ENCODE results near the gene ZPLD1.

The ZPLD1 gene

GRCh38 chr3:102434715-102435114 lies at the start of gene ZPLD1:
Gene ZPLD1, plus strand, starts transcription at chr3:102435015. Its CDS starts 3,473 bp downstream, at chr3:102438488.
- DNase-seq: no peak

- no peak for DNase-seq
Measured at GRCh38 chr3:102390171-102390864, 44.5 kb upstream of the ZPLD1 start.

- DNase-seq: no peak
Measured at GRCh38 chr3:102390916-102391315, 43.9 kb upstream of the ZPLD1 start.

GRCh38 chr3:102391491-102391890 lies 43.3 kb upstream of the ZPLD1 start:
- peak in 1 of 2 experiments; percentile 22 for DNase-seq

- DNase-seq: no peak
Measured at GRCh38 chr3:102394517-102394916, 40.3 kb upstream of the ZPLD1 start.

GRCh38 chr3:102398176-102398575 lies 36.6 kb upstream of the ZPLD1 start:
- no peak for DNase-seq

GRCh38 chr3:102398666-102399065 lies 36.1 kb upstream of the ZPLD1 start:
- no peak for DNase-seq

GRCh38 chr3:102400142-102400541 lies 34.7 kb upstream of the ZPLD1 start:
- no peak for DNase-seq

- DNase-seq: no peak
Measured at GRCh38 chr3:102400766-102401165, 34.0 kb upstream of the ZPLD1 start.

GRCh38 chr3:102410616-102411015 lies 24.2 kb upstream of the ZPLD1 start:
- DNase-seq: no peak

- DNase-seq: no peak
Measured at GRCh38 chr3:102415553-102415952, 19.3 kb upstream of the ZPLD1 start.

GRCh38 chr3:102419786-102420185 lies 15.0 kb upstream of the ZPLD1 start:
- DNase-seq: no peak

GRCh38 chr3:102441832-102442231 lies 7.0 kb downstream of the ZPLD1 start:
- peak; percentile 23 to 60 for DNase-seq

- DNase-seq: no peak
Measured at GRCh38 chr3:102443021-102443420, 8.2 kb downstream of the ZPLD1 start.

- peak; percentile 81 to 92 for DNase-seq
Measured at GRCh38 chr3:102444101-102444500, 9.3 kb downstream of the ZPLD1 start.

- DNase-seq: no peak
Measured at GRCh38 chr3:102447272-102447671, 12.5 kb downstream of the ZPLD1 start.

- no peak for DNase-seq
Measured at GRCh38 chr3:102449341-102449740, 14.5 kb downstream of the ZPLD1 start.

- DNase-seq: no peak
Measured at GRCh38 chr3:102449930-102450329, 15.1 kb downstream of the ZPLD1 start.

- DNase-seq: no peak
Measured at GRCh38 chr3:102450976-102451375, 16.2 kb downstream of the ZPLD1 start.

- DNase-seq: no peak
Measured at GRCh38 chr3:102451543-102451942, 16.7 kb downstream of the ZPLD1 start.

GRCh38 chr3:102454181-102454580 lies 19.4 kb downstream of the ZPLD1 start:
- no peak for DNase-seq

GRCh38 chr3:102457644-102458043 lies 22.8 kb downstream of the ZPLD1 start:
- DNase-seq: no peak

GRCh38 chr3:102460579-102460978 lies 25.8 kb downstream of the ZPLD1 start:
- no peak for DNase-seq

- DNase-seq: no peak
Measured at GRCh38 chr3:102464261-102464660, 29.4 kb downstream of the ZPLD1 start.

GRCh38 chr3:102466001-102466400 lies 31.2 kb downstream of the ZPLD1 start:
- peak in 1 of 2 experiments; percentile 40 for DNase-seq
